Lower leg skin (tissue), 4 donors: ENCODE measurements around the gene ADCY7. TPM values are rescaled to one million over a fixed set of nuclear protein-coding genes. Genes with fewer than 3 reads are reported as not detected.

Source experiments
- DNase-seq, 2 donors: peaks; one replicate each; pipeline ENCODE4 v3.0.0-alpha.2; 2019; ENCODE audit warnings: low spot score in 2 of 2
- H3K4me3 ChIP-seq: fragments of 200-600 bp; sonication (generic); 2 replicates; pipeline ENCODE4 v1.5.1; 2017; ENCODE audit warnings: mild to moderate bottlenecking, low read depth; ENCODE audit not compliant: poor library complexity, severe bottlenecking
- CTCF ChIP-seq, 3 donors: fragments of 450-650 bp; IDR thresholded peaks; one replicate each; pipeline ENCODE4 v1.5.1; 2016; ENCODE audit warnings: antibody characterized with exemption in 3 of 3, mild to moderate bottlenecking in 3 of 3, moderate library complexity in 2 of 3
- POLR2A ChIP-seq, 2 donors: fragments of 450-650 bp; IDR thresholded peaks; one replicate each; pipeline ENCODE4 v1.6.1; 2016 to 2017; ENCODE audit warnings: antibody characterized with exemption in 2 of 2, mild to moderate bottlenecking in 1 of 2, moderate library complexity in 1 of 2
- WGBS, 2 donors: methylation state at CpG; one replicate each; pipeline ENCODE4 v1.1.5; 2018; 5-methylcytosine and 5-hydroxymethylcytosine counted together
- intact Hi-C: fragments of 100-400 bp; cut with DNase I; formaldehyde crosslinking; loops from one replicate; pipeline ENCODE4 v1.15.0; 2023; ENCODE audit warnings: low total_unique reads
- total RNA-seq, 4 donors: library from RNA; depleted of rRNA; stranded (reverse); fragments of >200 nt; gene quantifications; one replicate each; pipeline ENCODE4 v1.1.0, GENCODE V29; 2016

ADCY7 gene
- total RNA-seq, 4 donors from 2014 or later = 14.0 to 28.2 (median 21.0) TPM

DNA sequence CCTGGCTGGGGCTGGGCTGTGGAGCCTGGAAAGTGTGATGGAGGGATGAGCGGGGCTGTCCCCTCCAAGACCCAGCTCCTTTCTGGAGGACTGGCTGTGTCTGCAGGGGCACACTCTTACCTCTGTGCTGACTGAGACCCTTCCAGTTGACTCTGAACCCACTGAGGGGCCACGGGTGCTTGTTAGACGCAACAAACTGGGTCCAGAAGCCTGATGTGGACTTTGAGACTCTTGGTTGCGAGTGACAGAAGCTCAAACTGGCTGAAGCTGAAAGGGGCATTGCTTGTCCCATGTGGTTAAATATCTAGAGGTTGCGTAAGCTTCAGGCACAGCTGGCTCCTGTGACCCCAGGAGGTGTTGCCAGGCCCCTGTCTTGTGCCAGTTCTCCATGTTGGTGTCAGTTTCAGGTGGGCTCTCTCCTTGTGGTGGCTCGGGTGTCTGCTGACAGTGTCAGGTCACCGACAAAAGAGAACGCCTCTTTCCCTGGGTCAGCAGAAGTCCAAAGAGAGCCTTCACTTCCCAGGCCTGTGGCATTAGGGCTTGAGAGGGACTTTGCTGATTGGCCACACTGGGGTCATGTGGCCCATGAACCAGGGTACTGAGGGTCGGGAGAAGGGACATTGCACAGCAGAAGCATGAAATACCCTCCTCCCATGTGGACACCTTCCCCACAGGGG, 16.7 kb downstream of the ADCY7 start:
- 80 to 93% methylated on average over 9 of the region's 9 CpGs for WGBS, 2 donors
- no peak for DNase-seq
- no peak overlapping the region for H3K4me3 ChIP-seq
- intact Hi-C loops = no loop called here
- TF ChIP-seq POLR2A (IDR thresholded peaks at IDR 0.05) (no peak), CTCF (IDR thresholded peaks at IDR 0.05) (no peak)

DNA sequence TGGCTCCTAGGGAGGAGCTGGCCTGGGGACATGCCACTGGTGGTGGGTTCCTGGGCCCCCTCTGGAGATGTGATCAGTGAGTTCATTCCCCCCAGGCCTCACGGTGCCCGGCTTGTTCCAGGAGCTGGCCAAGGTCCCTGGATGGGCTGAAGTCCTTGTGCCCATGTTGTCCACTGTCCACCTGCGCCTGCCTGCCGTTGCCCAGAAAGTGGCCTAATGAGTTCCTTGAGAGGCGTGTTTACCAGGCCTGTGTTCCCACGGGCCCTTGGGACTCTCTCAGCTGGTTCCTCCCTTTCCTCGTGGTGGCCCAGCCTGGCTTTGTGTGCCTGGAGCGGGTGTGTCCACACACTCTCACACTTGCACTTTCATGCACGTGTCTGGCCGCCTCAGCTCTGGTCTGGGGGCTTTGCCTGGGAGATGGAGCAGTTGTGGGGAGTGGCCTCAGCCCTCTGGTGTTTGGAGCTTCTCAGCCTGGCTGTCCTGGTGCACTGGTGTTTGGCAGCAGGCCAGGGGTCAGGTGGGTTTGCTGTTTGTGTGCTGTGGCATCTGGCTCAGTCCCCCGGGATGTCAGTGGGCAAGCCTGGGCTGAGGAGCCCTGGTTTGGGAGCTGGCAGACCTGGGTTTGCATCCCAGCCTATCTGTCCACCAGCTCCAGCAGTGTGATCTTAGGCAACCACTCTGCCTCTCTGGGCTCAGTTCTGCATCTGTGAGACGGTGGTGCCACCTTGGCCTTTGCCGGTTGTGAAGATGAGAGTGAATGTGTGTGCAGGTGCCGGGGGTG, 18.0 kb downstream of the ADCY7 start:
- WGBS, 2 donors = 38 to 40% methylated on average over 14 of the region's 14 CpGs
- no peak for TF ChIP-seq POLR2A (IDR thresholded peaks at IDR 0.05)
- no peak for TF ChIP-seq CTCF (IDR thresholded peaks at IDR 0.05)
- no peak overlapping the region for H3K4me3 ChIP-seq
- intact Hi-C loops = no loop called here
- peak in 1 of 2 donors; percentile 78 for DNase-seq

DNA sequence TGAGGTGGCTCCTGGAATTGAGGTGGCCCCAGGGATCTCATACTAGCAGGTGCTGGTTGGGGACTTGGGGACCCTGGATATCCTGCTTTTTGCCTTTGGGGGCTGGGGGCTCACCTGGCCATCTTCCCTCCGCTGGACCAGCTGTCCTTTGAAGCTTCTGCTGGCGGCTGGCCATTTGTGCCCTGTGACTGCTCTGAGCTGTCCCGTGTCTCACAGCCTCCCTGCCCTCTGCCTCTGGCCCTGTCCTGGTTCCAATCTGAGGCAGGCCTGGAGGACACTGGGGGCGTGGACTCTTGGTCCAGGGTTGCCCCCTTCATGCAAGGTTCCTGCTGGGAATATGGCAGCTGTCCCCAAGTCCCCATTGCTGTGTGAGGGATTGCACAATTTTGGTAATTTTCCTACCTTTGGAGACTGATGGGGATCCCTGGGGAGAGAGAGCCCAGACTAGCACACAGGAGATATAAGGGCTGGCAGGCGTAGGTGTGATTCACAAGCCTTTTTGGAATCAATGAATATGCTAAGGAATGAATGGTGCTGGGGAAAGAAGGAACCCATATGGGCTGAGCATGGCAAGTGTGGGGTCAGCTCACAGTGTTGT, 19.2 kb downstream of the ADCY7 start:
- TF ChIP-seq POLR2A (IDR thresholded peaks at IDR 0.05) = no peak
- no peak for TF ChIP-seq CTCF (IDR thresholded peaks at IDR 0.05)
- DNase-seq = no peak
- intact Hi-C loops = no loop called here
- H3K4me3 ChIP-seq = no peak overlapping the region
- WGBS, 2 donors = 78 to 80% methylated on average over 4 to 5 of the region's 5 CpGs

- intact Hi-C loops = no loop called here
- H3K4me3 ChIP-seq = no peak overlapping the region
- TF ChIP-seq CTCF (IDR thresholded peaks at IDR 0.05) (no peak), POLR2A (IDR thresholded peaks at IDR 0.05) (no peak)
- DNase-seq = no peak
- WGBS, 2 donors = 94 to 100% methylated on average over 3 of the region's 3 CpGs
Measured at GRCh38 chr16:50286681-50287080, 20.3 kb downstream of the ADCY7 start.

GRCh38 chr16:50288026-50288425, 21.7 kb downstream of the ADCY7 start:
- H3K4me3 ChIP-seq = no peak overlapping the region
- no peak for DNase-seq
- WGBS, 2 donors = 85 to 92% methylated on average over 16 to 17 of the region's 17 CpGs
- intact Hi-C loops = no loop called here
- TF ChIP-seq CTCF (IDR thresholded peaks at IDR 0.05) = no peak
- no peak for TF ChIP-seq POLR2A (IDR thresholded peaks at IDR 0.05)
